Glutamatergic neuron (in vitro differentiated cells): ENCODE results near the gene NFAT5. TPM values are rescaled to one million over a fixed set of nuclear protein-coding genes. Genes with fewer than 3 reads are reported as not detected.

ENCODE experiments used
- DNase-seq: peaks from one replicate; pipeline ENCODE4 v3.0.0; 2022
- H3K27ac Mint-ChIP-seq: one replicate; pipeline ENCODE4 v1.8.0; 2020; ENCODE audit warnings: mild to moderate bottlenecking, mixed read lengths, inconsistent platforms; ENCODE audit not compliant: unreplicated experiment
- H3K27me3 Mint-ChIP-seq: one replicate; pipeline ENCODE4 v1.8.0; 2020; ENCODE audit warnings: mild to moderate bottlenecking, moderate library complexity, mixed read lengths, inconsistent platforms; ENCODE audit not compliant: unreplicated experiment
- H3K36me3 Mint-ChIP-seq: one replicate; pipeline ENCODE4 v1.8.0; 2020; ENCODE audit warnings: mild to moderate bottlenecking, mixed read lengths, inconsistent platforms; ENCODE audit not compliant: unreplicated experiment
- H3K4me1 Mint-ChIP-seq: one replicate; pipeline ENCODE4 v1.8.0; 2020; ENCODE audit warnings: mild to moderate bottlenecking, low read depth, mixed read lengths, inconsistent platforms; ENCODE audit not compliant: unreplicated experiment
- H3K4me3 Mint-ChIP-seq: one replicate; pipeline ENCODE4 v1.8.0; 2020; ENCODE audit warnings: mild to moderate bottlenecking, mixed read lengths, inconsistent platforms; ENCODE audit not compliant: unreplicated experiment
- H3K9me3 Mint-ChIP-seq: one replicate; pipeline ENCODE4 v1.8.0; 2020; ENCODE audit warnings: mild to moderate bottlenecking, moderate library complexity, mixed read lengths, inconsistent platforms; ENCODE audit not compliant: unreplicated experiment
- CTCF ChIP-seq: fragments of 200-600 bp; sonication (generic); IDR thresholded peaks from one replicate; pipeline ENCODE4 v1.5.0; 2021; ENCODE audit not compliant: partially characterized antibody, unreplicated experiment
- total RNA-seq: library from RNA; stranded (reverse); fragmentation: NEBNext Ultra II Directional; extraction: Animal tissue kit (Norgen Biotek cat#: 25700); gene quantifications from one replicate; pipeline ENCODE4 v1.2.1, GENCODE V29; 2021; ENCODE audit not compliant: unreplicated experiment

Gene NFAT5
- total RNA-seq, 1 donor from 2014 or later, result 26.3 TPM

- TF ChIP-seq CTCF, result no peak
- no peak for DNase-seq
- no peak overlapping the region for H3K27ac Mint-ChIP-seq
Measured at GRCh38 chr16:69531988-69532387, 33.8 kb upstream of the NFAT5 start.

DNA sequence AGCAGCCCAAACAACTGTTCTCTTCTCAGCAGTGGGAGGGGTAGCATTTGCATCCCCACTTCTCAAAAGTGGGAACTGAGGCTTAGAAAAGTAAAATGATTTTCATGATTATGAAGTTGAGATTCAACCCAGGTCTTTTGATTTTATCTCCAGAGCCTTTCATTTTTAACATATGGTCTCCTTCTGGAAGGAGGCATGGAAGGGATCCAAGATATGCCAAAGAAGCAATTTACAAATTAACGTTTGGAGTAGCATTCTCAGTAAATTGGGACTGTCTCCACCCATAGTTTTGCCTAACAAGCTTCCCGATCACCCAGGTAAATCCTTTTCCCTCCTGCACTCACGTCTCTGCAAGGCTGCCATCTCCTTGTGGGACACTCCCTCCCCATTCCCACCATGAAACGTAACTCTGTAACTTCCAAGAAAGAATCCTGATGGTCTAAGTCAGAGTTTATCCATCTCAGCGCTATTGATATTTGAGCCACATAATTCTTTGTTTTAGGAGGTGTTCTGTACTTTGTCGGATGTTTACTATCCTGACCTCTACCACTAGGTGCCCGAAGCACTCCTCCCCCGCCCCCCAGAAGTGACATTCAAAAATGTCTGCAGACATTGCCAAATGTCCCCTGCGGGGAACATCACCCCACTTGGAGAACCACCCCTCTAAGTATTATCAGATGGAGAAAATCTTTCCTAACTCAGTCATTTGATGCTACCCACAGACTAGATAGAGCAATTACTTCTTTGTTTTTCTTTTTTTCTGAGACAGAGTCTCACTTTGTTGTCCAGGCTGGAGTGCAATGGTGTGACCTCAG lies 32.9 kb upstream of the NFAT5 start:
- Mint-ChIP-seq H3K27ac (no peak overlapping the region), H3K4me3 (no peak overlapping the region)
- no peak for DNase-seq

More at GRCh38 chr16:69531988-69532387, 33.8 kb upstream of the NFAT5 start:
- Mint-ChIP-seq H3K4me1 (peaks cover 7% of the 10 kb centered on the region), H3K4me3 (no peak overlapping the region), H3K27me3 (no peaks in the 10 kb centered on the region), H3K36me3 (no peaks in the 10 kb centered on the region), H3K9me3 (peaks cover 1% of the 10 kb centered on the region)

DNA sequence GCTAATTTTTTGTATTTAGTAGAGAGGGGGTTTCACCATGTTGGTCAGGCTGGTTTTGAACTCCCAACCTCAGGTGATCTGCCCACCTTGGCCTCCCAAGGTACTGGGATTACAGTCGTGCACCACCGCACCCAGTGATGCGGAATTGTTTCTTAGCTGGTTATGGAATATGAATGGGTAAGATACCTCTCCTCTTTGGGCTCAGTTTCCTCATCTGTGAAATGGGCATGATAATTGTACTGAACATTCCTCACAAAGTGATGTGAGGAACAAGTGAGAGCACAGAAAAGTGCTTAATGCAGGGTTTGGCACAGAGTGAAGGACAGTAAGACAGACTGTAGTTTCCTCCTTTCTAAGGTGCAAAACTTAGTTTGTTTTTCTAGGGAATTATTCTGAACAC lies 31.0 kb upstream of the NFAT5 start:
- Mint-ChIP-seq H3K4me3 (no peak overlapping the region), H3K27me3 (no peaks in the 10 kb centered on the region), H3K4me1 (peaks cover under 1% of the 10 kb centered on the region), H3K27ac (no peak overlapping the region), H3K9me3 (peaks cover 1% of the 10 kb centered on the region), H3K36me3 (no peaks in the 10 kb centered on the region)
- TF ChIP-seq CTCF, result no peak
- DNase-seq, result no peak

More for the DNA sequence above, 32.9 kb upstream of the NFAT5 start:
- no peak for TF ChIP-seq CTCF
- Mint-ChIP-seq H3K36me3 (no peaks in the 10 kb centered on the region), H3K27me3 (no peaks in the 10 kb centered on the region), H3K4me1 (peaks cover 7% of the 10 kb centered on the region), H3K9me3 (peaks cover 1% of the 10 kb centered on the region)

DNA sequence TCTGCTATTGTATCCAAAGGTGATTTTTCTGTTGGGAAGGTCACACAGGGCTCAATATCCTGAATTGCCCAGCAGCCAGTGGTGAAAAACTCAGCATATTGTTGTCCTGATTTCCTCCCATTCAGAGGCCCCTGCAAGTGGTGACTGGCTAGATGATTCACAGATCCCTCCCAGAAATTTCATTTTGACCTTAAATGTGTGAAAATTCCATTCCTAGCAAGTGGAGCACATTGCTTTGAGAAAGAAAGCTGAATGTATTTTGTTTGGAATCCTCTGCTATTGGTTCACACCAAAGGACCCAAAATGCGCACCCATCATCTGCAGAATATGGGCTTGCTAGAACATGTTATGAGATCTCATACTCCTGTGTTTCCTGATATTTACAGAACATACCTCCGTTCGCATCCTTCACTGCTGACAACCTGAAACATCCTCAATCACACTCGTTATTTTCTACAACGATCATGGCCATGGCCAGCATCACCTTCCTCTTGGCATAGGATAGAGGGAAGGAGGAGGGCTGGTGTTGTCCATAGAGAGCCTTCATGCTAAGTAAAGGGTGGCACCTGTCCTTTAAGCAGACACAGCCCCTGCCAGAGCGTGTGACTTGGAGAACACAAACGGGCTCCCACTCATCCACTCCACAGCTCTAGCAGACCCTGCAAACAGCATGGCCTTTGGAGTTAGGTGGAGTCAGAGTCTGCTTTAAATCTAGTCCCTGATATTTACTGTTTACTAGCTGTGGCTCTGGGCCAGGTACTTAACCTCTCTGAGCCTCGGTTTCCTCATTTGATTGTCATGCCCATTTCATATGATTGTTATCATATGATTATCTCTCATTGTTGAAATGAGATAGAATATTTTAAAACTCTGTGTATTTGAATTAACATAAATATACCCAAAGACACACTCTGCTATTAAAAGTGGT lies 30.4 kb upstream of the NFAT5 start:
- Mint-ChIP-seq H3K36me3 (no peaks in the 10 kb centered on the region), H3K27me3 (no peaks in the 10 kb centered on the region), H3K9me3 (peaks cover 1% of the 10 kb centered on the region), H3K27ac (no peak overlapping the region), H3K4me1 (no peaks in the 10 kb centered on the region), H3K4me3 (no peak overlapping the region)
- no peak for TF ChIP-seq CTCF
- no peak for DNase-seq

DNA sequence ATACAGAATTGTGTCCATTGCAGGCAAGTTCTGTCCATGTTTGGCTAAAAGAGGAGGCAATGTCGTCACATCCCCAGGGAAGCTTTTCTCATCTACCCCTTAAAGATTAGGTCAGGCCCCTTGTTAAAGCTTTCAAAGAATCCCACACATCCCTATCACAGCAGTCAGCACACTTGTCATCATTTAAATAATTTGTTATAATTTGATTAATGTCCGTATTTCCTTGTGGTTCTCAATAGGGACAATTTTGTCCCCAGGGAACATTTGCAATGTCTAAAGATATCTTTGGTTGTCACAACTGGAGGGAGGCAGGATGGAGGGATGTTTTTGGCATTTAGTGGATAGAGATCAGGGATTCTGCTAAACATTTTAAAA lies 28.1 kb upstream of the NFAT5 start:
- H3K9me3 Mint-ChIP-seq, result peaks cover 1% of the 10 kb centered on the region
- H3K4me1 Mint-ChIP-seq, result no peaks in the 10 kb centered on the region
- H3K4me3 Mint-ChIP-seq, result no peak overlapping the region

More for the DNA sequence above, 28.1 kb upstream of the NFAT5 start:
- H3K36me3 Mint-ChIP-seq, result no peaks in the 10 kb centered on the region
- TF ChIP-seq CTCF, result no peak
- DNase-seq, result no peak
- H3K27me3 Mint-ChIP-seq, result no peaks in the 10 kb centered on the region
- H3K27ac Mint-ChIP-seq, result no peak overlapping the region
